HL-60/S4 treated with retinoic acid at 250 ng/mL for 4 days and 3 days (cell line): ENCODE results near the gene PLXNA1.

ENCODE experiments used
- in situ Hi-C: fragments of 300-500 bp; cut with MboI; formaldehyde crosslinking; loops from 2 replicates; pipeline ENCODE4 v1.7.0; 2022; ENCODE audit warnings: low sequenced_read_pairs

The PLXNA1 gene

GRCh38 chr3:126952261-126952982 is 30.5 kb upstream of the PLXNA1 start:
- in situ Hi-C loops: no loop called here

- in situ Hi-C loops: no loop called here
Observed at GRCh38 chr3:126952983-126953660, 29.8 kb upstream of the PLXNA1 start.

GRCh38 chr3:126954141-126954842 is 28.6 kb upstream of the PLXNA1 start:
- in situ Hi-C loops: no loop called here

- in situ Hi-C loops: no loop called here
Observed at GRCh38 chr3:126955004-126955790, 27.7 kb upstream of the PLXNA1 start.

- in situ Hi-C loops: no loop called here
Observed at GRCh38 chr3:126956361-126956760, 26.6 kb upstream of the PLXNA1 start.

GRCh38 chr3:126956866-126957650 is 25.9 kb upstream of the PLXNA1 start:
- in situ Hi-C loops: no loop called here

GRCh38 chr3:126957776-126958637 is 24.9 kb upstream of the PLXNA1 start:
- in situ Hi-C loops: no loop called here

- in situ Hi-C loops: no loop called here
Observed at GRCh38 chr3:126958638-126959085, 24.3 kb upstream of the PLXNA1 start.

GRCh38 chr3:126959136-126959920 is 23.6 kb upstream of the PLXNA1 start:
- in situ Hi-C loops: no loop called here

- in situ Hi-C loops: no loop called here
Observed at GRCh38 chr3:126959921-126960603, 22.9 kb upstream of the PLXNA1 start.

GRCh38 chr3:126960604-126960995 is 22.3 kb upstream of the PLXNA1 start:
- in situ Hi-C loops: no loop called here

- in situ Hi-C loops: no loop called here
Observed at GRCh38 chr3:126961191-126961790, 21.6 kb upstream of the PLXNA1 start.

- in situ Hi-C loops: no loop called here
Observed at GRCh38 chr3:126961791-126962461, 21.0 kb upstream of the PLXNA1 start.

- in situ Hi-C loops: no loop called here
Observed at GRCh38 chr3:126962756-126963155, 20.2 kb upstream of the PLXNA1 start.

GRCh38 chr3:126963261-126964190 is 19.4 kb upstream of the PLXNA1 start:
- in situ Hi-C loops: no loop called here

- in situ Hi-C loops: no loop called here
Observed at GRCh38 chr3:126964261-126964660, 18.7 kb upstream of the PLXNA1 start.
